ENCODE data around the gene PLAAT4.

GRCh38 chr11:63512816-63513215, 23.8 kb upstream of the PLAAT4 start:
- TF ChIP-seq, protein P1, sequence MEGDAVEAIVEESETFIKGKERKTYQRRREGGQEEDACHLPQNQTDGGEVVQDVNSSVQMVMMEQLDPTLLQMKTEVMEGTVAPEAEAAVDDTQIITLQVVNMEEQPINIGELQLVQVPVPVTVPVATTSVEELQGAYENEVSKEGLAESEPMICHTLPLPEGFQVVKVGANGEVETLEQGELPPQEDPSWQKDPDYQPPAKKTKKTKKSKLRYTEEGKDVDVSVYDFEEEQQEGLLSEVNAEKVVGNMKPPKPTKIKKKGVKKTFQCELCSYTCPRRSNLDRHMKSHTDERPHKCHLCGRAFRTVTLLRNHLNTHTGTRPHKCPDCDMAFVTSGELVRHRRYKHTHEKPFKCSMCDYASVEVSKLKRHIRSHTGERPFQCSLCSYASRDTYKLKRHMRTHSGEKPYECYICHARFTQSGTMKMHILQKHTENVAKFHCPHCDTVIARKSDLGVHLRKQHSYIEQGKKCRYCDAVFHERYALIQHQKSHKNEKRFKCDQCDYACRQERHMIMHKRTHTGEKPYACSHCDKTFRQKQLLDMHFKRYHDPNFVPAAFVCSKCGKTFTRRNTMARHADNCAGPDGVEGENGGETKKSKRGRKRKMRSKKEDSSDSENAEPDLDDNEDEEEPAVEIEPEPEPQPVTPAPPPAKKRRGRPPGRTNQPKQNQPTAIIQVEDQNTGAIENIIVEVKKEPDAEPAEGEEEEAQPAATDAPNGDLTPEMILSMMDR (conservative IDR thresholded peaks at IDR 0.05) = no peak
- TF ChIP-seq ZFX (IDR thresholded peaks at IDR 0.05) = no peak

Data from C4-2B (cell line).